ENCODE data around the gene TAS2R14.

DNA sequence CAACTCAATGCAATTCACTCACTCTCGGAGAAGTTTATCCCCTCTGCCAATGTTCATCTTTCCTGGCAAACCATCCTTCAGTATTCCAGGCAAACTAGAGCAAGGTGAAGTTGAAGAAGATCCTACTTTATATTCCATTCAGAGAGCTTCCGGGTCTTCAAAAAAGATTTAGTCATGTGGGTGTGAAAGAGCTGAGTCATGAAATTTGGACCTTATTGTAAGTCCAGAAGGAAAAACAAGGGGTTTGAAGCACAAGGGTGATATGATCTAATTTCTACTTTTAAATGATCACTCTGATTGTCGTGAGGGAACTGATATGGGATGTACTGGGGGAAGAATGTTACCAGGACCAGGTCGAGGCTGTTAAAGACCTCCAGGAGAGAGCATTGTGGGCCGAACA lies 12.8 kb downstream of the TAS2R14 start:
- TF ChIP-seq, protein P1, sequence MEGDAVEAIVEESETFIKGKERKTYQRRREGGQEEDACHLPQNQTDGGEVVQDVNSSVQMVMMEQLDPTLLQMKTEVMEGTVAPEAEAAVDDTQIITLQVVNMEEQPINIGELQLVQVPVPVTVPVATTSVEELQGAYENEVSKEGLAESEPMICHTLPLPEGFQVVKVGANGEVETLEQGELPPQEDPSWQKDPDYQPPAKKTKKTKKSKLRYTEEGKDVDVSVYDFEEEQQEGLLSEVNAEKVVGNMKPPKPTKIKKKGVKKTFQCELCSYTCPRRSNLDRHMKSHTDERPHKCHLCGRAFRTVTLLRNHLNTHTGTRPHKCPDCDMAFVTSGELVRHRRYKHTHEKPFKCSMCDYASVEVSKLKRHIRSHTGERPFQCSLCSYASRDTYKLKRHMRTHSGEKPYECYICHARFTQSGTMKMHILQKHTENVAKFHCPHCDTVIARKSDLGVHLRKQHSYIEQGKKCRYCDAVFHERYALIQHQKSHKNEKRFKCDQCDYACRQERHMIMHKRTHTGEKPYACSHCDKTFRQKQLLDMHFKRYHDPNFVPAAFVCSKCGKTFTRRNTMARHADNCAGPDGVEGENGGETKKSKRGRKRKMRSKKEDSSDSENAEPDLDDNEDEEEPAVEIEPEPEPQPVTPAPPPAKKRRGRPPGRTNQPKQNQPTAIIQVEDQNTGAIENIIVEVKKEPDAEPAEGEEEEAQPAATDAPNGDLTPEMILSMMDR (conservative IDR thresholded peaks at IDR 0.05; ENCODE audit: low read length), result no peak
- TF ChIP-seq EZH2phosphoT487 (IDR thresholded peaks at IDR 0.05; ENCODE audit: borderline replicate concordance), result no peak

All from Loucy (cell line).